ENCODE results near the gene ZNF485. TPM values are rescaled to one million over a fixed set of nuclear protein-coding genes. Genes with fewer than 3 reads are reported as not detected.
"Not testable (repeated sequence)": the region's sequence is repeated elsewhere in the genome, so short reads cannot be mapped to it uniquely, and the experiment has no call there.

Gene ZNF485
- total RNA-seq, 2 experiments from 2014 or later: 6.5 to 6.6 TPM

DNA sequence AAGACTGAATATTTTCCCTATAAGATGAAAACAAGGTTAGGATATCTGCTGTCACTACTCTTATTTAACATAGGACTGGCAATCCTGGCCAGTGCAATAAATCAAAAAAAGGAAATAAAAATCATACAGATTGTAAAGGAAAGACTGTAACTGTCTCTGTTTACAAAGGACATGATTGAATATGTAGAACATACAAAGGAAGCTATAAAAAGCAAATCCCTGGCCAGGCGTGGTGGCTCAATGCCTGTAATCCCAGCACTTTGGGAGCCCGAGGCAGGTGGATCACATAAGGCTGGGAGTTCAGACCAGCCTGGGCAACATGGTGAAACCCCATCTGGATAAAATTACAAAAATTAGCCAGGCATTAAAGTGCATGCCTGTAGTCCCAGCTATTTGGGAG is 15.8 kb downstream of the ZNF485 start:
- ATAC-seq (ENCODE audit: low read depth) (no peak), DNase-seq (no peak)
- Mint-ChIP-seq H3K36me3 (peaks cover 16% of the 10 kb centered on the region), H3K27me3 (no peaks in the 10 kb centered on the region), H3K9me3 (peaks cover 29% of the 10 kb centered on the region), H3K4me1 (peaks cover 8% of the 10 kb centered on the region), H3K4me3 (no peak overlapping the region), H3K27ac (no peak overlapping the region)
- POLR2A ChIA-PET: no interaction called here

DNA sequence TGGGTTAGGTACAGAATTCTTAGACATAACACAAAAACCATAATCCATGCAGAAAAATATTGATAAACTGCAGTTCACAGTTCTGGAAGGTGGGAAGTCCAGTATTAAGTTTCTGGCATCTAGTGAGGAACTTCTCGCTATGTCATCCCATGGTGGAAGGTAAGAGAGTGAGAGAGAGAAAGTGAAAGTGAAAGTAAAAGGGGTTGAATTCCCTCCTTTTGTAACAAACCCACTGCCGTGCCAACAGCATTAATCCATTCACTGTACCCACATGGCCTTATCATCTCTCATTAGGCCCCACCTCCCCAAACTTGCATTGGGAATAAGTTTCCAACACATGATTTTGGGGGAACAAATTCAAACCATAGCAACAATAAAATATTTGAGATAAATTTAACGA is 17.1 kb downstream of the ZNF485 start:
- peaks cover 13% of the 10 kb centered on the region for H3K36me3 Mint-ChIP-seq
- ATAC-seq (ENCODE audit: low read depth): no peak
- H3K4me1 Mint-ChIP-seq: peaks cover 8% of the 10 kb centered on the region
- no peaks in the 10 kb centered on the region for H3K27me3 Mint-ChIP-seq
- H3K4me3 Mint-ChIP-seq: peak overlapping the region; percentile 50
- H3K9me3 Mint-ChIP-seq: peaks cover 31% of the 10 kb centered on the region
- H3K27ac Mint-ChIP-seq: peak overlapping the region; percentile 20
- no peak for DNase-seq
- POLR2A ChIA-PET: interaction anchor here (1.0 kb wide), 1 partner anchor 50 kb away, joined by 3 read pairs; no protein-coding TSS in a partner anchor

DNA sequence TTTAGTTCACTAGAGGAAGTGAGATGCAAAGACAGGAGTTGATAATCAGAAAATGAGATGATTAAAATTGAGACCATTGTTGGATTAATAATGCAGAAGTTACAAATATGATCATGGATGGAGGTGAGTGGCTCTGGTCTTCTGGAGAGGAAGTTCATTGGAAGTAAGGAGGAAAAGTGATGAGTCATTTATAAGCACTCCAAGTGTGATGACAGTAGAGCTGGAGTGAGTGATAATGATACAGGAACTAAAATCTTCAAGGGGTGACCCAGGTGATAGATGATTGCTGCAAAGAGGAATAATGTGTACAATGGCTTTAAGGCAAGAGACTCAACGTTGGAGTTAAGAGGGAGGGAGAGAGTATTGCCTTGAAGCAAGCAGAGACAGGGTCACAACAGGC is 21.7 kb downstream of the ZNF485 start:
- POLR2A ChIA-PET: no interaction called here
- no peak overlapping the region for H3K4me3 Mint-ChIP-seq
- H3K27ac Mint-ChIP-seq: no peak overlapping the region
- H3K9me3 Mint-ChIP-seq: peaks cover 16% of the 10 kb centered on the region
- DNase-seq (no peak), ATAC-seq (ENCODE audit: low read depth) (no peak)
- peaks cover 6% of the 10 kb centered on the region for H3K4me1 Mint-ChIP-seq
- H3K27me3 Mint-ChIP-seq: no peaks in the 10 kb centered on the region
- H3K36me3 Mint-ChIP-seq: peaks cover 7% of the 10 kb centered on the region

DNA sequence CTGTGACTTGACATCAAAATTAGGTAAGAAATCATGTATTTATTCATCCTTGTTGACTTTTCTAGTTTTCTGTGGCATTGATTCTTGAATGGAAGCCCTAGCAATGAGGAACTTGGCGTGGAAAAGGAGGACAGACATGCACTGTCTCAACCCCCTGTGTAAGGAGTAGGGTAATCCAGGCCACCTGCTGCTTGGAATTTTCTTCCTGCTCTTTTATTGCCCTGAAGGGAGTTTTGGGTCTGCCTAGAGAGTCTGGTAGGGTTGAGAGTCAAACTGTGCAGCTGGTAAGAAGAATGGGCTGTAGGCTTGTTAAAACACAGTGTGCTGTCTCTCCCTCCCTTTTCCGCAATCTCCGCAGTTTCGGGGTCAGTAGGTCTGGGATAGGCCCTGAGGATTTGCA is 22.7 kb downstream of the ZNF485 start:
- Mint-ChIP-seq H3K27me3 (no peaks in the 10 kb centered on the region), H3K9me3 (peaks cover 15% of the 10 kb centered on the region), H3K36me3 (peaks cover 2% of the 10 kb centered on the region), H3K27ac (no peak overlapping the region), H3K4me1 (no peaks in the 10 kb centered on the region), H3K4me3 (no peak overlapping the region)
- POLR2A ChIA-PET: no interaction called here
- DNase-seq: no peak
- no peak for ATAC-seq (ENCODE audit: low read depth)

DNA sequence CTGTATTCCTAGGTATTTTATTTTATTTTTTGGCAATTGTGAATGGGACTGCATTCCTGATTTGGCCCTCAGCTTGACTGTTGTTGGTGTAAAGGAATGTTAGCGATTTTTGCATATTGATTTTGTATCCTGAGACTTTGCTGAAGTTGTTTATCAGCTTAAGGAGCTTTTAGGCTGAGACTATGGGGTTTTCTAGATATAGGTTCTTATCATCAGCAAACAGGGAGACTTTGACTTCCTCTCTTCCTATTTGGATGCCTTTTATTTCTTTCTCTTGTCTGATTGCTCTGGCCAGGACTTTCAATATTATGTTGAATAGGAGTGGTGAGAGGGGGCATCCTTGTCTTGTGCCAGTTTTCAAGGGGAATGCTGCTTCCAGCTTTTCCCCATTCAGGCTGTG is 29.6 kb downstream of the ZNF485 start:
- H3K4me3 Mint-ChIP-seq; POLR2A ChIA-PET; H3K27me3 Mint-ChIP-seq; H3K36me3 Mint-ChIP-seq; ATAC-seq (ENCODE audit: low read depth); H3K4me1 Mint-ChIP-seq; DNase-seq; H3K27ac Mint-ChIP-seq: not testable (repeated sequence)
- H3K9me3 Mint-ChIP-seq: peaks cover 22% of the 10 kb centered on the region

DNA sequence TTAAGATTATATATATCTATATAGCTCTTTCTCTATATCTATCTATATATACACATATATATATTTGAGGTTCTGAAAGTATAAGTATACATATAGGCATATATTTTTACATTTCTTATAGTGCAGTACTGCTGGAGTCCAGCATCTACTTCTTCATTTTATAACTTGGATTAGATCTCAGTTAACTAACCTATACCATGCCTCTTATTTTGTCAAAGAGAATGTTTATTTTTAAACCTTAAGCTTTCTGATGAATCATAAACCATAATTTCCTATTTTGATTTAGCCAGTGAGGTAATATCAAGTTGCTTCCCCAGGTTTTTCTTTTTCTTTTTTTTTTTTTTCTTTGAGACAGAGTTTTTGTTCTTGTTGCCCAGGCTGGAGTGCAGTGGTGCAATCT is 34.4 kb downstream of the ZNF485 start:
- Mint-ChIP-seq H3K27me3 (peaks cover 4% of the 10 kb centered on the region), H3K4me1 (no peaks in the 10 kb centered on the region), H3K9me3 (peaks cover 27% of the 10 kb centered on the region), H3K36me3 (peaks cover 31% of the 10 kb centered on the region), H3K27ac (no peak overlapping the region), H3K4me3 (no peak overlapping the region)
- DNase-seq (no peak), ATAC-seq (ENCODE audit: low read depth) (no peak)
- POLR2A ChIA-PET: no interaction called here

DNA sequence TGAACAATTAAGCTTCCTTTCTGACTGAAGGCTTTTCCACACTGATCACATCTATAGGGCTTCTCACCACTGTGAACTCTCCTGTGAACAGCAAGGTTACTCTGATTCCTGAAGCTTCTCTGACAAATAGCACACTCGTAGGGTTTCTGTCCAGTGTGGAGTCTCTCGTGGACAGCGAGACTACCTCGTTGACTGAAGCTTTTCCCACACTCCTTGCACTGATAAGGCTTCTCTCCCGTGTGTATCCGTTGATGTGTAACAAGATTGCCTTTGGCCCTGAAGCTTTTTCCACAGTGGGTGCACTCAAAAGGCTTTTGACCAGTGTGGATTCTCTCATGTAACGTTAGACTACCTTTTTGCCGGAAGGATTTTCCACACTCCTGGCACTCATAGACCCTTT is 38.0 kb downstream of the ZNF485 start:
- H3K27ac Mint-ChIP-seq: no peak overlapping the region

DNA sequence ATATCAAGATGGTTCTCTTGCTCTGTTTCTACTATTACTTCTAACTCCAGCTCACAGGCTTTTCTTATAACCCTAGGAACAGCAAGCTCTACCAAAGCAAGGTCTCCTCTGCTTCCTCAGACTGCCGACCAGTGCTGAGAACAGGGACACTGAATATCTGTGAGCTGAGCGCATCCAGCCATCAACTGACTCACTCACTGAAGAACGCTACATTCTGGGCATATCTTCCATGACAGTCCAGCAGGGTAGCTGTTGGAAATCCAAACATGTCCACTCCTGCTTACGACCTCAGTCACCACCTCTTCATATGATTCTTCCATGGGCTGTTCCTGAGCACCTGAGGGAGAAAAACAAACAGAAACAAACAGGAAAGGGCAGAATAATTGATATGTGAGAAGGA is 39.6 kb downstream of the ZNF485 start:
- POLR2A ChIA-PET: no interaction called here
- no peak for ATAC-seq (ENCODE audit: low read depth)
- Mint-ChIP-seq H3K4me3 (no peak overlapping the region), H3K9me3 (peaks cover 40% of the 10 kb centered on the region), H3K4me1 (peaks cover 18% of the 10 kb centered on the region), H3K27ac (no peak overlapping the region), H3K27me3 (peaks cover 7% of the 10 kb centered on the region), H3K36me3 (peaks cover 49% of the 10 kb centered on the region)
- DNase-seq: no peak

More for the DNA sequence above, 38.0 kb downstream of the ZNF485 start:
- no peak for ATAC-seq (ENCODE audit: low read depth)
- Mint-ChIP-seq H3K36me3 (peaks cover 51% of the 10 kb centered on the region), H3K9me3 (peaks cover 38% of the 10 kb centered on the region), H3K27me3 (no peaks in the 10 kb centered on the region), H3K4me3 (no peak overlapping the region), H3K4me1 (peaks cover 16% of the 10 kb centered on the region)
- DNase-seq: no peak
- POLR2A ChIA-PET: no interaction called here

DNA sequence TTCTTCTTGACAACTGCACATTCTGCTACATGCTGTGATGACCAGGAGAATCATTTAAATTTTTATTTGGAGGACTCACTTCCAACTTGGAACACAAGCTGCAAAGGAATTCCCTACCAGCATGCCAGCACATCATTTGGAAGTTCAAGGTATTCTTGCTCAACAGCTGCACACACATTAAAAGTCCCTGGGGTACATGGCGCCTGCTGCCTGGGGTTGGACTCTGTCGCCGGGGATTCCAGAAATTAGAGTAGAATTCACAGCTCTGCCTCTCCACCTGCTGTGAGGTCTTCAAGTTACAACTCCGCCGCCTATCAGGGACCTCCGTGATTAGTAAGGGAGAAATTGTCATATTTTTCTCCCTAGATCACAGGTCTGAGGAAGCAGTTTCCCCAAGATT is 41.3 kb downstream of the ZNF485 start:
- ATAC-seq (ENCODE audit: low read depth) (no peak), DNase-seq (no peak)
- peaks cover 37% of the 10 kb centered on the region for H3K9me3 Mint-ChIP-seq
- peaks cover 49% of the 10 kb centered on the region for H3K36me3 Mint-ChIP-seq
- H3K4me1 Mint-ChIP-seq: peaks cover 18% of the 10 kb centered on the region
- H3K4me3 Mint-ChIP-seq: peak overlapping the region; percentile 88
- H3K27ac Mint-ChIP-seq: peak overlapping the region; percentile 86
- POLR2A ChIA-PET: interaction anchor here (2.2 kb wide), 1 partner anchor 74 kb away, joined by 7 read pairs; the partner anchor contains the start of gene ZNF239
- H3K27me3 Mint-ChIP-seq: peaks cover 9% of the 10 kb centered on the region

DNA sequence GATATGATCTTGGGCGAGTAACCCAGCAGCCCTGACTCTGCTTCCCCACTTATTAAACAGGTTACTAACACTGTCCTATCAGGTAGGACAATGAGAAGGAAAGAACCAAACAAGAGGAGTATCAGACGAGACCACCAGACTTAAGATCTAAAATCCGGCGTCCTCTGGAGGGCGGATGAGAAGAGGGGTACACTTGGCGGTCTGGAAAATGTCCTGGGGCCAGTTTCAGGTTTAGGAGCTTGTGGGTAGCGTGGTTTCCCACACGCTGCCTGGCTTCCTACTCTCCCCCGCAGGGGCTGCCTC is 41.8 kb downstream of the ZNF485 start:
- peak overlapping the region; percentile 86 for H3K27ac Mint-ChIP-seq

DNA sequence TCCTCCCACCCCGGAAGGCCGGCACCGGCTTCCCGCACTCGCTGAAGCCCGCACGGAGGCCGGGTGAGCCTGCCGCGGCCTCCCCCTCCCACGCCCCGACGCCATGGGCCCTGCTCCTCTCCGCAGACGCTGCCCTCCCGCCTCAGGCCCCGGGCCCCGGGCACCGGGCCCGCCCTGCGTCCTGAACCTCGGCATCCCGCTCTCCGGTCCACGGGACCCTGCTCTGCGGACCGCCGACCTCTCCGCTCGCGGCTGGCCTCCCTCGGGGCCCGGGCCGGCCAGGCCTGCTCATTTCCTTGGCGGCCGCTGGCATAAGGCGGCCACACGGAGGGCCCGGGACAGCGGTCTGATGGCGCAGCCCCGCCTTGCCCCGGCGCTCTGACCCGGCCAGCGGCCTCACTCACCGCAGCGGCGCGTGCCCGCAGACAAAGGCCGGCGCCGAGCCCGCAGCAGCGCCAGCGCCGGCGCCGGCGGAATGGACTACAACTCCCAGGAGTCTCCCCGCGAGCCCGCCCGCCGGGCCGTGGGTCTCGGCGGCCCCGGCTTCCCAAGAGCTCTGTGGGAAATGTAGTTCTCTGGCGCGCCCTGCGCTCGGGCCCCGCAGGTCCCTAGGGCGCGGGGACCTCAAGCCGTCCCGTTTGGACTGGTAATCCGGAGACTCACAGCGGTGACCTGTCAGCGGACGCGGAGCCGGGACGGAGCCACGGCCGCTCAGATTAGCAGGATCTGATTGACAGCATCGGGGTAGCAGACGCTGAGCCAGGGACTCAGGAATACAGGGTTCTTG is 42.4 kb downstream of the ZNF485 start, which contains the start of gene ZNF32:
ZNF32 (minus strand) TSS at position 484 of the 787 bp plus-strand sequence. CDS start 2,748 bp downstream, outside the sequence.
- peaks cover 30% of the 10 kb centered on the region for H3K9me3 Mint-ChIP-seq
- peak; percentile 97 for ATAC-seq (ENCODE audit: low read depth)
- peaks cover 40% of the 10 kb centered on the region for H3K36me3 Mint-ChIP-seq
- H3K27ac Mint-ChIP-seq: peak within 1 kb of the TSS; percentile 86
- peak within 1 kb of the TSS; percentile 88 for H3K4me3 Mint-ChIP-seq
- H3K27me3 Mint-ChIP-seq: peaks cover 9% of the 10 kb centered on the region
- peak; percentile 86 for DNase-seq
- H3K4me1 Mint-ChIP-seq: peaks cover 18% of the 10 kb centered on the region
- POLR2A ChIA-PET: interaction anchor here (0.7 to 2.2 kb wide), 4 partner anchors 40 to 1319 kb away, joined by 3 to 7 read pairs (median 4); partner anchors contain the start of gene ZNF239

More for the DNA sequence above, 41.8 kb downstream of the ZNF485 start:
- POLR2A ChIA-PET: interaction anchor here (2.2 kb wide), 1 partner anchor 74 kb away, joined by 7 read pairs; the partner anchor contains the start of gene ZNF239
- no peak for DNase-seq
- peak overlapping the region; percentile 88 for H3K4me3 Mint-ChIP-seq
- peaks cover 34% of the 10 kb centered on the region for H3K9me3 Mint-ChIP-seq
- ATAC-seq (ENCODE audit: low read depth): no peak
- peaks cover 9% of the 10 kb centered on the region for H3K27me3 Mint-ChIP-seq
- H3K36me3 Mint-ChIP-seq: peaks cover 46% of the 10 kb centered on the region
- H3K4me1 Mint-ChIP-seq: peaks cover 18% of the 10 kb centered on the region

DNA sequence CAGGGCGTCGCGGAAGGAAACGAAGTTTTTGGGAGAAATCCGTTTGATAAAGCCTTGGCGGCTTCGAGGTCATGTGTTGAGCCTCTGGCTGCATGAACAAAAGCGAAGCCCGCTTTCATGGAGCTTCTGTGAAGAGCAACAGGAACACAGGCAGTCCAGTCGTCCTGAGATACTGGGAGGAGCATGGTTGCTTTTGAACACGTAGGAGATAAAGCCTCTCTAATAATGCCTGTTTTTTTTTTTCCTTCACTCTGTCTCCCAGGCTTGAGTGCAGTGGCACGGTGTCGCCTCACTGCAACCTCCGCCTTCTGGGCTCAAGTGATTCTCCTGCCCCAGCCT is 42.9 kb downstream of the ZNF485 start:
- ATAC-seq (ENCODE audit: low read depth): peak; percentile 1
- Mint-ChIP-seq H3K4me1 (peaks cover 18% of the 10 kb centered on the region), H3K27me3 (peaks cover 9% of the 10 kb centered on the region), H3K27ac (peak overlapping the region; percentile 81), H3K4me3 (peak overlapping the region; percentile 87), H3K9me3 (peaks cover 30% of the 10 kb centered on the region), H3K36me3 (peaks cover 35% of the 10 kb centered on the region)
- DNase-seq: no peak
- POLR2A ChIA-PET: interaction anchor here (0.7 to 2.2 kb wide), 4 partner anchors 41 to 1319 kb away, joined by 3 to 7 read pairs (median 4); partner anchors contain the start of gene ZNF239

DNA sequence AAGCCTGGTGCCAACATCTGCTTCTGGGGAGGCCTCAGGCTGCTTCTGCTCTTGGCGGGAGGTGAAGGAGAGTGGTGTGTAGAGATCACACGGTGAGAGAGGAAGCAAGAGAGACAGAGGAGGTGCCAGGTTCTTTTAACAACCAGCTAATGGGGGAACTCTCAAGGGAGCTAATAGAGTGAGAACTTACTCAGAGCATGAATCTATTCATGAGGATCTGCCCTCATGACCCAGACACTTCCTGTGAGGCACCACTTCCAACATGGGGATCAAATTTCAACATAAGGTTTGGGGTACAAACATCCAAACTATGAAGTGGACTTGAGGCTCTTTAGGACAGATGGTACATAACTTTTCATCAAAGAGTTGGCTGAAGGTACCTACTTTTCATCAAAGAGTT is 47.5 kb downstream of the ZNF485 start:
- no peak overlapping the region for H3K4me3 Mint-ChIP-seq
- H3K4me1 Mint-ChIP-seq: peaks cover 6% of the 10 kb centered on the region
- H3K9me3 Mint-ChIP-seq: peaks cover 1% of the 10 kb centered on the region
- no peak overlapping the region for H3K27ac Mint-ChIP-seq
- H3K36me3 Mint-ChIP-seq: no peaks in the 10 kb centered on the region
- peaks cover 13% of the 10 kb centered on the region for H3K27me3 Mint-ChIP-seq
- ATAC-seq (ENCODE audit: low read depth) (no peak), DNase-seq (no peak)
- POLR2A ChIA-PET: no interaction called here

DNA sequence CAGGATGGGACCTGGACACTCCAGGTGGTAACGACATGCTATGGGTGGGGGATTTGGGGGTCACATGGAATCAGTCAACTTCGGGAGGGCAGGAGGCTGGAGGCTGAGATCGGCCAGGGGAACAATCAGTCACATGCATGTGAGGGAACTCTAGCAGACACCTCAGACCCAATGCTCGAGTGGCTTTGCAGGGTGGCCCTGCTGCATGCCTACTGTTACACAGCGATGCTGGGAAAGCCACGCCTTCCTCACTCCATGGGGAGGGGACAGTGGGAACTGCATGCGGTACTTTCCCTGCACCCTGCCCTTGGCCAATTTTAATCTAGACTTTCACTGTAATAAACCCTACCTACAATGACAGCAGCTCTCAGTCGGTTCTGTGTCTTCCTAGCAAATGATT is 49.1 kb downstream of the ZNF485 start:
- Mint-ChIP-seq H3K4me1 (no peaks in the 10 kb centered on the region), H3K36me3 (no peaks in the 10 kb centered on the region), H3K27ac (no peak overlapping the region), H3K4me3 (no peak overlapping the region), H3K9me3 (no peaks in the 10 kb centered on the region), H3K27me3 (peaks cover 8% of the 10 kb centered on the region)
- DNase-seq (no peak), ATAC-seq (ENCODE audit: low read depth) (no peak)
- POLR2A ChIA-PET: no interaction called here

Measured in activated naive CD8-positive, alpha-beta T cell treated with anti-CD3 and anti-CD28 coated beads, Interleukin-2, amount 10 ng/mL, durations not matched to agents 7 days and 5 days (primary cell).